H1 (cell line): ENCODE data around the gene ZNF423. TPM values are rescaled to one million over a fixed set of nuclear protein-coding genes. Genes with fewer than 3 reads are reported as not detected.

ENCODE experiments used
- ATF3 ChIP-seq: IDR thresholded peaks from 2 replicates; pipeline ENCODE4 v1.6.1; 2011; ENCODE audit warnings: low read depth, mild to moderate bottlenecking, low read length; ENCODE audit not compliant: insufficient read depth
- CHD2 ChIP-seq: IDR thresholded peaks from 2 replicates; pipeline ENCODE4 v1.6.1; 2012; ENCODE audit warnings: low read length, improper control_type of control experiment
- CHD7 ChIP-seq: fragments of 300-600 bp; sonication (generic); IDR thresholded peaks from 2 replicates; pipeline ENCODE4 v1.7.1; 2012; ENCODE audit warnings: low read length, moderate library complexity, mild to moderate bottlenecking, inconsistent platforms; ENCODE audit not compliant: insufficient replicate concordance
- EP300 ChIP-seq, 2 experiments: IDR thresholded peaks; 1 replicate in 1 of 2; 2 replicates in 1 of 2; pipeline ENCODE4 v1.6.1; 2011 to 2012; ENCODE audit warnings: low read depth in 2 of 2, low read length in 2 of 2, mild to moderate bottlenecking in 2 of 2, borderline replicate concordance in 1 of 2, inconsistent platforms in 1 of 2, moderate library complexity in 1 of 2
- EZH2 ChIP-seq: fragments of 200-600 bp; sonication (generic); IDR thresholded peaks from 2 replicates; pipeline ENCODE4 v1.7.1; 2012; ENCODE audit warnings: low read depth, mild to moderate bottlenecking, moderate library complexity, low read length, inconsistent platforms; ENCODE audit not compliant: severe bottlenecking
- GTF2F1 ChIP-seq: IDR thresholded peaks from 2 replicates; pipeline ENCODE4 v1.6.1; 2012; ENCODE audit warnings: low read depth, low read length, improper control_type of control experiment, borderline replicate concordance
- JUN ChIP-seq: IDR thresholded peaks from 2 replicates; pipeline ENCODE4 v1.6.1; 2011; ENCODE audit warnings: low read depth, mild to moderate bottlenecking, improper control_type of control experiment, low read length
- NANOG ChIP-seq: IDR thresholded peaks from 2 replicates; pipeline ENCODE4 v1.6.1; 2011; ENCODE audit warnings: low read length, low read depth, mild to moderate bottlenecking, inconsistent platforms; ENCODE audit not compliant: insufficient read depth, poor library complexity, severe bottlenecking
- TAF1 ChIP-seq: IDR thresholded peaks from 2 replicates; pipeline ENCODE4 v1.6.1; 2011; ENCODE audit warnings: mild to moderate bottlenecking, low read depth, low read length
- ZNF274 ChIP-seq: IDR thresholded peaks from 2 replicates; pipeline ENCODE4 v1.7.0; 2012; ENCODE audit warnings: low read length, borderline replicate concordance; ENCODE audit errors: extremely low read depth
- polyA plus RNA-seq, 7 experiments: library from polyadenylated mRNA; depleted of rRNA in 3 of 7; stranded (reverse) in 5 of 7; unstranded in 2 of 7; fragments of >200 nt in 5 of 7; fragments of 200-250 nt in 2 of 7; gene quantifications; 1 replicate in 5 of 7; 2 replicates in 1 of 7; 4 replicates in 1 of 7; pipeline versions ENCODE4 v1.2.1 to v1.2.3, GENCODE V29; 2011 to 2013; ENCODE audit warnings: missing spikeins in 2 of 7, mixed read lengths in 2 of 7
- total RNA-seq: library from RNA; stranded (reverse); fragmentation: NEBNext Ultra II Directional; extraction: Animal tissue kit (Norgen Biotek cat#: 25700); gene quantifications from 2 replicates; pipeline ENCODE4 v1.2.1, GENCODE V29; 2021

ZNF423 gene
- total and polyA plus RNA-seq, 2 of the 8 experiments (the other 6 are each of a cell fraction or from before 2014, with no cell fraction given) = 38.2 to 52.3 TPM

- TF ChIP-seq CHD7 (no peak), TAF1 (no peak), NANOG (no peak), JUN (no peak), CHD2 (no peak), ATF3 (no peak), GTF2F1 (no peak), EP300 (IDR thresholded peaks at IDR 0.05; ENCODE audit: borderline replicate concordance in 1 of 2, low read depth in 2 of 2, low read length in 2 of 2) (no peak), ZNF274 (no peak), EZH2 (no peak)
- TF ChIP-seq, all 59 proteins: peak for 0
These were observed 351.3 kb downstream of the ZNF423 start (continued) for GRCh38 chr16:49504626-49505025.
